HEK293 (cell line): ENCODE data around the gene MIGA1.
A peak's percentile ranks its signal among the peaks of the same experiment; 100 is the strongest.

Experiments
- GLI2 ChIP-seq: fragments of 450-650 bp; formaldehyde crosslinking; IDR thresholded peaks from 2 replicates; pipeline ENCODE4; 2017; ENCODE audit warnings: missing biosample characterization, missing genetic modification characterization, low read depth, borderline replicate concordance
- IKZF3 ChIP-seq: fragments of 450-650 bp; IDR thresholded peaks from 2 replicates; pipeline ENCODE4 v1.5.0; 2018; ENCODE audit warnings: missing biosample characterization, mild to moderate bottlenecking, missing genetic modification characterization, moderate library complexity
- KLF7 ChIP-seq: fragments of 450-650 bp; formaldehyde crosslinking; IDR thresholded peaks from 2 replicates; pipeline ENCODE4 v1.5.1; 2016; ENCODE audit warnings: missing biosample characterization, missing genetic modification characterization, borderline replicate concordance
- REPIN1 ChIP-seq: fragments of 450-650 bp; formaldehyde crosslinking; IDR thresholded peaks from 2 replicates; pipeline ENCODE4 v1.5.1; 2017; ENCODE audit warnings: missing biosample characterization, missing genetic modification characterization, low read depth
- SALL2 ChIP-seq: fragments of 450-650 bp; formaldehyde crosslinking; IDR thresholded peaks from 2 replicates; pipeline ENCODE4 v1.5.0; 2017; ENCODE audit warnings: missing biosample characterization, mild to moderate bottlenecking, missing genetic modification characterization, borderline replicate concordance
- SP2 ChIP-seq: fragments of 450-650 bp; formaldehyde crosslinking; IDR thresholded peaks from 2 replicates; pipeline ENCODE4 v1.5.1; 2016; ENCODE audit warnings: missing biosample characterization, missing genetic modification characterization
- ZEB2 ChIP-seq: fragments of 450-650 bp; formaldehyde crosslinking; IDR thresholded peaks from 2 replicates; pipeline ENCODE4 v1.5.1; 2016; ENCODE audit warnings: missing biosample characterization, missing genetic modification characterization
- ZFP41 ChIP-seq: fragments of 450-650 bp; formaldehyde crosslinking; IDR thresholded peaks from 2 replicates; pipeline ENCODE4 v1.5.1; 2016; ENCODE audit warnings: missing biosample characterization, missing genetic modification characterization, borderline replicate concordance
- ZNF114 ChIP-seq: fragments of 450-650 bp; formaldehyde crosslinking; IDR thresholded peaks from 2 replicates; pipeline ENCODE4 v1.5.0; 2017; ENCODE audit warnings: missing biosample characterization, missing genetic modification characterization
- ZNF157 ChIP-seq: fragments of 450-650 bp; formaldehyde crosslinking; IDR thresholded peaks from 2 replicates; pipeline ENCODE4 v1.5.1; 2016; ENCODE audit warnings: missing biosample characterization, missing genetic modification characterization
- ZNF248 ChIP-seq: fragments of 450-650 bp; formaldehyde crosslinking; IDR thresholded peaks from 2 replicates; pipeline ENCODE4 v1.5.1; 2017; ENCODE audit warnings: missing biosample characterization, missing genetic modification characterization
- ZNF324 ChIP-seq: fragments of 450-650 bp; formaldehyde crosslinking; IDR thresholded peaks from 2 replicates; pipeline ENCODE4 v1.5.1; 2016; ENCODE audit warnings: missing biosample characterization, missing genetic modification characterization
- ZNF416 ChIP-seq: fragments of 450-650 bp; formaldehyde crosslinking; IDR thresholded peaks from 2 replicates; pipeline ENCODE4 v1.5.1; 2016; ENCODE audit warnings: missing biosample characterization, missing genetic modification characterization
- ZNF514 ChIP-seq: fragments of 450-650 bp; formaldehyde crosslinking; IDR thresholded peaks from 2 replicates; pipeline ENCODE4 v1.5.1; 2016; ENCODE audit warnings: missing biosample characterization, missing genetic modification characterization
- ZNF660 ChIP-seq: fragments of 450-650 bp; IDR thresholded peaks from 2 replicates; pipeline ENCODE4 v1.5.1; 2018; ENCODE audit warnings: missing biosample characterization, mild to moderate bottlenecking, missing genetic modification characterization
- ZNF692 ChIP-seq: fragments of 450-650 bp; formaldehyde crosslinking; IDR thresholded peaks from 2 replicates; pipeline ENCODE4 v1.5.1; 2016; ENCODE audit warnings: missing biosample characterization, missing genetic modification characterization
- ZNF768 ChIP-seq: fragments of 450-650 bp; formaldehyde crosslinking; IDR thresholded peaks from 2 replicates; pipeline ENCODE4 v1.5.1; 2018; ENCODE audit warnings: missing biosample characterization, mild to moderate bottlenecking, missing genetic modification characterization
- ZNF830 ChIP-seq: fragments of 450-650 bp; IDR thresholded peaks from 2 replicates; pipeline ENCODE4 v1.5.0; 2018; ENCODE audit warnings: missing biosample characterization, missing genetic modification characterization, low read depth, mild to moderate bottlenecking, moderate library complexity
- ZXDB ChIP-seq: fragments of 450-650 bp; formaldehyde crosslinking; IDR thresholded peaks from 2 replicates; pipeline ENCODE4 v1.5.1; 2016; ENCODE audit warnings: missing biosample characterization, missing genetic modification characterization
- TF ChIP-seq, protein P1 (sequence below): fragments of 450-650 bp; formaldehyde crosslinking; conservative IDR thresholded peaks from 2 replicates; pipeline ENCODE4 v1.5.1; 2016; ENCODE audit warnings: low read depth, missing biosample characterization, missing genetic modification characterization
- TF ChIP-seq, protein P2 (sequence below): fragments of 450-650 bp; formaldehyde crosslinking; IDR thresholded peaks from 2 replicates; pipeline ENCODE4 v1.5.1; 2016; ENCODE audit warnings: missing biosample characterization, missing genetic modification characterization, borderline replicate concordance
- TF ChIP-seq, protein P3 (sequence below): fragments of 450-650 bp; formaldehyde crosslinking; IDR thresholded peaks from 2 replicates; pipeline ENCODE4 v1.5.1; 2016; ENCODE audit warnings: missing biosample characterization, missing genetic modification characterization
- TF ChIP-seq, protein P4 (sequence below): fragments of 450-650 bp; formaldehyde crosslinking; conservative IDR thresholded peaks from 2 replicates; pipeline ENCODE4 v1.5.1; 2016; ENCODE audit warnings: low read depth, missing biosample characterization, missing genetic modification characterization
- TF ChIP-seq, protein P5 (sequence below): fragments of 450-650 bp; formaldehyde crosslinking; IDR thresholded peaks from 2 replicates; pipeline ENCODE4 v1.5.1; 2016; ENCODE audit warnings: missing biosample characterization, missing genetic modification characterization

MIGA1 gene

DNA sequence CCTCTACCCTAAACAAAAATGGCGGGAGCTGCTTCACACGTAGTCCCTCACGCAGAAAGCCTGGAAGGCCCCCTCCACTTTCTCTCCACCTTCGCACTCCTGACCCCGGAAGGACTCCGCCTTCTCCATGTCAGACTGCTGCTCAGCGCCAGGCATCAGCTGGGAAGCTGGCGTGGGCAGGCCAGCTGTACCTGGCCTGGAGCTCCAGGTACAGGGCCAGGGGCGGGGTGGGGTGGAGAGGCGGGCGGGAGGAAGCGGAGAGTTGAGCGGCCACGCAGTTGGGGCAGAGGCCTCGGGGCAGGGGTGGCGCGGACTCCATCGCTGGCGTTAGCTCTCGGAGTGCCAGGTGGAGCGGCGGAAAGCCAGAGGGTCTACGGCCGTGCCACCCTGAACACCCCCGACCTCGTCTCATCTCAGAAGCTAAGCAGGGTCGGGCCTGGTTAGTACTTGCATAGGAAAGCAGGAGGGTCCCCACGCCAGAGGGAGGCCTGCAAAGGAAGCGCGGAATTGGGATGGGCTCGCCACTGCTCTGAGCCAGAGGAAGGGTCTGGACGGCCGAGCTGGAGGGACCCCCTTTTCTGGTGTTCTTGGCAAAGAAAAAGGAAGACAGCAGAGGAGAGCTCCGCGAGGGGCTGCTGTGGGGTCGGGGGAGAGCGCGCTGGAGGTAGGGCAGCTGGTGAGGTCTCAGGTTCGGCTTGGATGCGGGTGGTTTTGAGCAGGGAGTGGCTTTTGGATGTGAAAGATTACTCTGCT lies at the start of gene MIGA1 (continued):
- TF ChIP-seq, protein P1, sequence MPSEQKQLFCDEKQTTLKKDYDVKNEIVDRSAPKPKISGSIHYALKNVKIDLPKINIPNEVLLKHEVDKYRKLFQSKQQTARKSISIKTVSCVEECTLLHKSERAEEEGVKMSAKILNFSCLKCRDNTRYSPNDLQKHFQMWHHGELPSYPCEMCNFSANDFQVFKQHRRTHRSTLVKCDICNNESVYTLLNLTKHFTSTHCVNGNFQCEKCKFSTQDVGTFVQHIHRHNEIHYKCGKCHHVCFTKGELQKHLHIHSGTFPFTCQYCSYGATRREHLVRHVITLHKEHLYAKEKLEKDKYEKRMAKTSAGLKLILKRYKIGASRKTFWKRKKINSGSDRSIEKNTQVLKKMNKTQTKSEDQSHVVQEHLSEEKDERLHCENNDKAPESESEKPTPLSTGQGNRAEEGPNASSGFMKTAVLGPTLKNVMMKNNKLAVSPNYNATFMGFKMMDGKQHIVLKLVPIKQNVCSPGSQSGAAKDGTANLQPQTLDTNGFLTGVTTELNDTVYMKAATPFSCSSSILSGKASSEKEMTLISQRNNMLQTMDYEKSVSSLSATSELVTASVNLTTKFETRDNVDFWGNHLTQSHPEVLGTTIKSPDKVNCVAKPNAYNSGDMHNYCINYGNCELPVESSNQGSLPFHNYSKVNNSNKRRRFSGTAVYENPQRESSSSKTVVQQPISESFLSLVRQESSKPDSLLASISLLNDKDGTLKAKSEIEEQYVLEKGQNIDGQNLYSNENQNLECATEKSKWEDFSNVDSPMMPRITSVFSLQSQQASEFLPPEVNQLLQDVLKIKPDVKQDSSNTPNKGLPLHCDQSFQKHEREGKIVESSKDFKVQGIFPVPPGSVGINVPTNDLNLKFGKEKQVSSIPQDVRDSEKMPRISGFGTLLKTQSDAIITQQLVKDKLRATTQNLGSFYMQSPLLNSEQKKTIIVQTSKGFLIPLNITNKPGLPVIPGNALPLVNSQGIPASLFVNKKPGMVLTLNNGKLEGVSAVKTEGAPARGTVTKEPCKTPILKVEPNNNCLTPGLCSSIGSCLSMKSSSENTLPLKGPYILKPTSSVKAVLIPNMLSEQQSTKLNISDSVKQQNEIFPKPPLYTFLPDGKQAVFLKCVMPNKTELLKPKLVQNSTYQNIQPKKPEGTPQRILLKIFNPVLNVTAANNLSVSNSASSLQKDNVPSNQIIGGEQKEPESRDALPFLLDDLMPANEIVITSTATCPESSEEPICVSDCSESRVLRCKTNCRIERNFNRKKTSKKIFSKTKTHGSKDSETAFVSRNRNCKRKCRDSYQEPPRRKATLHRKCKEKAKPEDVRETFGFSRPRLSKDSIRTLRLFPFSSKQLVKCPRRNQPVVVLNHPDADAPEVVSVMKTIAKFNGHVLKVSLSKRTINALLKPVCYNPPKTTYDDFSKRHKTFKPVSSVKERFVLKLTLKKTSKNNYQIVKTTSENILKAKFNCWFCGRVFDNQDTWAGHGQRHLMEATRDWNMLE, result peak; percentile 97
- TF ChIP-seq SALL2 (tag by site-specific recombination) (no peak), ZNF692 (peak; percentile 55; the same call in 1 of the 2 replicates), ZXDB (tag by site-specific recombination) (peak; percentile 89), ZNF416 (tag by site-specific recombination) (no peak), ZNF768 (tag by site-specific recombination) (no peak), ZNF248 (tag by site-specific recombination) (no peak), ZNF830 (no peak), ZNF324 (tag by site-specific recombination) (no peak), ZNF157 (tag by site-specific recombination) (no peak), ZEB2 (peak; percentile 32; the same call in 1 of the 2 replicates), ZNF114 (tag by site-specific recombination) (no peak), ZNF660 (tag by site-specific recombination) (peak; percentile 55; the same call in 1 of the 2 replicates), GLI2 (tag by site-specific recombination) (no peak), KLF7 (tag by site-specific recombination) (no peak), IKZF3 (tag by site-specific recombination) (peak; percentile 14; the same call in 1 of the 2 replicates), ZFP41 (no peak), SP2 (tag by site-specific recombination) (peak; percentile 90), REPIN1 (tag by site-specific recombination) (no peak), ZNF514 (no peak)
- TF ChIP-seq, protein P2, sequence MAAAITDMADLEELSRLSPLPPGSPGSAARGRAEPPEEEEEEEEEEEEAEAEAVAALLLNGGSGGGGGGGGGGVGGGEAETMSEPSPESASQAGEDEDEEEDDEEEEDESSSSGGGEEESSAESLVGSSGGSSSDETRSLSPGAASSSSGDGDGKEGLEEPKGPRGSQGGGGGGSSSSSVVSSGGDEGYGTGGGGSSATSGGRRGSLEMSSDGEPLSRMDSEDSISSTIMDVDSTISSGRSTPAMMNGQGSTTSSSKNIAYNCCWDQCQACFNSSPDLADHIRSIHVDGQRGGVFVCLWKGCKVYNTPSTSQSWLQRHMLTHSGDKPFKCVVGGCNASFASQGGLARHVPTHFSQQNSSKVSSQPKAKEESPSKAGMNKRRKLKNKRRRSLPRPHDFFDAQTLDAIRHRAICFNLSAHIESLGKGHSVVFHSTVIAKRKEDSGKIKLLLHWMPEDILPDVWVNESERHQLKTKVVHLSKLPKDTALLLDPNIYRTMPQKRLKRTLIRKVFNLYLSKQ (tag by site-specific recombination), result no peak
- TF ChIP-seq, protein P3, sequence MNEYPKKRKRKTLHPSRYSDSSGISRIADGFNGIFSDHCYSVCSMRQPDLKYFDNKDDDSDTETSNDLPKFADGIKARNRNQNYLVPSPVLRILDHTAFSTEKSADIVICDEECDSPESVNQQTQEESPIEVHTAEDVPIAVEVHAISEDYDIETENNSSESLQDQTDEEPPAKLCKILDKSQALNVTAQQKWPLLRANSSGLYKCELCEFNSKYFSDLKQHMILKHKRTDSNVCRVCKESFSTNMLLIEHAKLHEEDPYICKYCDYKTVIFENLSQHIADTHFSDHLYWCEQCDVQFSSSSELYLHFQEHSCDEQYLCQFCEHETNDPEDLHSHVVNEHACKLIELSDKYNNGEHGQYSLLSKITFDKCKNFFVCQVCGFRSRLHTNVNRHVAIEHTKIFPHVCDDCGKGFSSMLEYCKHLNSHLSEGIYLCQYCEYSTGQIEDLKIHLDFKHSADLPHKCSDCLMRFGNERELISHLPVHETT (tag by site-specific recombination), result 0 out of 2 replicates have a peak, but pooled peaks have one; percentile 56
- TF ChIP-seq, protein P4, sequence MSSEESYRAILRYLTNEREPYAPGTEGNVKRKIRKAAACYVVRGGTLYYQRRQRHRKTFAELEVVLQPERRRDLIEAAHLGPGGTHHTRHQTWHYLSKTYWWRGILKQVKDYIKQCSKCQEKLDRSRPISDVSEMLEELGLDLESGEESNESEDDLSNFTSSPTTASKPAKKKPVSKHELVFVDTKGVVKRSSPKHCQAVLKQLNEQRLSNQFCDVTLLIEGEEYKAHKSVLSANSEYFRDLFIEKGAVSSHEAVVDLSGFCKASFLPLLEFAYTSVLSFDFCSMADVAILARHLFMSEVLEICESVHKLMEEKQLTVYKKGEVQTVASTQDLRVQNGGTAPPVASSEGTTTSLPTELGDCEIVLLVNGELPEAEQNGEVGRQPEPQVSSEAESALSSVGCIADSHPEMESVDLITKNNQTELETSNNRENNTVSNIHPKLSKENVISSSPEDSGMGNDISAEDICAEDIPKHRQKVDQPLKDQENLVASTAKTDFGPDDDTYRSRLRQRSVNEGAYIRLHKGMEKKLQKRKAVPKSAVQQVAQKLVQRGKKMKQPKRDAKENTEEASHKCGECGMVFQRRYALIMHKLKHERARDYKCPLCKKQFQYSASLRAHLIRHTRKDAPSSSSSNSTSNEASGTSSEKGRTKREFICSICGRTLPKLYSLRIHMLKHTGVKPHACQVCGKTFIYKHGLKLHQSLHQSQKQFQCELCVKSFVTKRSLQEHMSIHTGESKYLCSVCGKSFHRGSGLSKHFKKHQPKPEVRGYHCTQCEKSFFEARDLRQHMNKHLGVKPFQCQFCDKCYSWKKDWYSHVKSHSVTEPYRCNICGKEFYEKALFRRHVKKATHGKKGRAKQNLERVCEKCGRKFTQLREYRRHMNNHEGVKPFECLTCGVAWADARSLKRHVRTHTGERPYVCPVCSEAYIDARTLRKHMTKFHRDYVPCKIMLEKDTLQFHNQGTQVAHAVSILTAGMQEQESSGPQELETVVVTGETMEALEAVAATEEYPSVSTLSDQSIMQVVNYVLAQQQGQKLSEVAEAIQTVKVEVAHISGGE (tag by site-specific recombination), result peak; percentile 91
- TF ChIP-seq, protein P5, sequence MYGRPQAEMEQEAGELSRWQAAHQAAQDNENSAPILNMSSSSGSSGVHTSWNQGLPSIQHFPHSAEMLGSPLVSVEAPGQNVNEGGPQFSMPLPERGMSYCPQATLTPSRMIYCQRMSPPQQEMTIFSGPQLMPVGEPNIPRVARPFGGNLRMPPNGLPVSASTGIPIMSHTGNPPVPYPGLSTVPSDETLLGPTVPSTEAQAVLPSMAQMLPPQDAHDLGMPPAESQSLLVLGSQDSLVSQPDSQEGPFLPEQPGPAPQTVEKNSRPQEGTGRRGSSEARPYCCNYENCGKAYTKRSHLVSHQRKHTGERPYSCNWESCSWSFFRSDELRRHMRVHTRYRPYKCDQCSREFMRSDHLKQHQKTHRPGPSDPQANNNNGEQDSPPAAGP (tag by site-specific recombination), result 0 out of 2 replicates have a peak, but pooled peaks have one; percentile 23
